Measurements from ENCODE around the gene IPO13.

The IPO13 gene

DNA sequence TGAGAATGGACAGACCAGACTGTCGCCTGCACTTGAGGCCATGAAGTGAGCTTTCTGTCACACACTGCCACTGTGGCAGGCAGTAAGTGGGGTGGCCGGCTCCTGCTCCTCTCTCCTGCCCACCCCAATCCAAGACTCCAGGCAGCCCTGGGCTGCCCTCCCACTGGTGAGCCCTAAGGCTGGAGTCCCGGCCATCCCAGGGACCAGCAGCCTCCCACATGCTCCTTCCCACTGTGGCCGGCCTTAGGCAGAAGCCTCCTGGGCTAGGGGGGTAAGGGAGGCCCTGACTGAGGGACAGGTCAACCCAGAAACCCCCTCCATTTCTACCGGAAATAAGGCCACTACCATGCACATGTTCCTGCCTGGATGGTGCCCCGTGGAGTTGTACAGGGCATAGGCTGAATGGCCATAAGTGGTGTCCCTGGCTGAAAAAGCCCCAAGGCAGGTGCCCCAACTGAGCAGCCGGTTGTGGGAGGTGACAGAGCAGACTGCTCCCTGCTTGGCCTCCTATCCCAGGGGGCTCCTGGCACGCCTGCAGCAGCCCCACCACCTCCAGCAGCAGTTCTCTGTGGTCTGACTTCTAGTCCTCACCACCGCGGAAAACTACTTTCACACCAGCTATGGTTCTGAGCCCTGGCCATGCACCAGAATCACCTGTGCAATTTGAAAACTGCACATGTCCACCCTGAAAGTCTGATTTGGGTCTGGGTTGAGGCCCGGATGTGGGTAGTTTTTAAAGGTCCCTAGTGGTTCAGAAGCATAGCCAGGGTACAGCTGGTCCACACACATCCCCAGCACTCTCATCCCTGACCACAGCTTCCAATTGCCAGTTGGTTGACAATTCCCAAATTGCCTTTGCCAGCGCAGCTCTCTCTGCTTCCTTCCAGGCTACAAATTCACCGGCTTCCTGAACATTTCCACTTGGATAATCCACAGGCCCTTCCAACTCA, 14.8 kb upstream of the IPO13 start:
- DNase-seq (ENCODE audit: extremely low read depth, insufficient read length), result no peak
- H3K36me3 ChIP-seq (ENCODE audit: control insufficient read depth, insufficient read depth, low read length), result no peaks in the 10 kb centered on the region
- TF ChIP-seq, protein P1, sequence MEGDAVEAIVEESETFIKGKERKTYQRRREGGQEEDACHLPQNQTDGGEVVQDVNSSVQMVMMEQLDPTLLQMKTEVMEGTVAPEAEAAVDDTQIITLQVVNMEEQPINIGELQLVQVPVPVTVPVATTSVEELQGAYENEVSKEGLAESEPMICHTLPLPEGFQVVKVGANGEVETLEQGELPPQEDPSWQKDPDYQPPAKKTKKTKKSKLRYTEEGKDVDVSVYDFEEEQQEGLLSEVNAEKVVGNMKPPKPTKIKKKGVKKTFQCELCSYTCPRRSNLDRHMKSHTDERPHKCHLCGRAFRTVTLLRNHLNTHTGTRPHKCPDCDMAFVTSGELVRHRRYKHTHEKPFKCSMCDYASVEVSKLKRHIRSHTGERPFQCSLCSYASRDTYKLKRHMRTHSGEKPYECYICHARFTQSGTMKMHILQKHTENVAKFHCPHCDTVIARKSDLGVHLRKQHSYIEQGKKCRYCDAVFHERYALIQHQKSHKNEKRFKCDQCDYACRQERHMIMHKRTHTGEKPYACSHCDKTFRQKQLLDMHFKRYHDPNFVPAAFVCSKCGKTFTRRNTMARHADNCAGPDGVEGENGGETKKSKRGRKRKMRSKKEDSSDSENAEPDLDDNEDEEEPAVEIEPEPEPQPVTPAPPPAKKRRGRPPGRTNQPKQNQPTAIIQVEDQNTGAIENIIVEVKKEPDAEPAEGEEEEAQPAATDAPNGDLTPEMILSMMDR (IDR thresholded peaks at IDR 0.05; ENCODE audit: insufficient read depth, low read length, poor library complexity, severe bottlenecking), result no peak
- H3K27me3 ChIP-seq (replicated peaks; ENCODE audit: control insufficient read depth, insufficient read depth, low read length), result no peaks in the 10 kb centered on the region
- H3K4me3 ChIP-seq (replicated peaks; ENCODE audit: low read depth, low read length), result no peak overlapping the region

DNA sequence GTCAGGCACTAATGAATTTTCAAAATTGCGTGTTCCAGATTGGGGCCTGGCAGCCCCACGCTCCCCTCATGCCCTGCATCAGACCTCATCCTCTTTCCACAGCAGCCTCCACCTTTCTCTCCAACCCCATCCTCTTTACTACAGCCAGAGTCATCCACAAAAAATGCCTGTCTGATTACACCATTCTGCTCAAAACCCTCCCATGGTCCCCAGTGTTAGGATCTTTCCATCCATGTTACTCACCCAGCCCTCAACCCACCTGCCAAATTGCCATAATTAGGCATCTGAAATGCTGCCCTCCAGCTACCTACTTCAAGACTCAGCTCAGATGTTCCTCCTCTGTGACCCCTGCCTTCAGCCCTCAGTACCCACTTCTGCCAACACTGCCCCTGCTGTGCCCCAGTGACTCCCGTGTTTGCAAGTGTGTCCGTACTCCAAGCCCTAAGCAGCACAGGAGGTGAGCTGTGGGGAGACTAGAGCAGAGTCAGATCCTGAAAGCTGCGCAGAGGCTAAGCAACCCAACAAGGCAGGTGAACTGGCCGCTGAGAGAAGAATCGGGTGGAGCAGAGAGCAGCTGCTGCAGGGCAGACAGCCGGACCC, 13.9 kb upstream of the IPO13 start:
- TF ChIP-seq, protein P1 (IDR thresholded peaks at IDR 0.05; ENCODE audit: insufficient read depth, low read length, poor library complexity, severe bottlenecking), result no peak

DNA sequence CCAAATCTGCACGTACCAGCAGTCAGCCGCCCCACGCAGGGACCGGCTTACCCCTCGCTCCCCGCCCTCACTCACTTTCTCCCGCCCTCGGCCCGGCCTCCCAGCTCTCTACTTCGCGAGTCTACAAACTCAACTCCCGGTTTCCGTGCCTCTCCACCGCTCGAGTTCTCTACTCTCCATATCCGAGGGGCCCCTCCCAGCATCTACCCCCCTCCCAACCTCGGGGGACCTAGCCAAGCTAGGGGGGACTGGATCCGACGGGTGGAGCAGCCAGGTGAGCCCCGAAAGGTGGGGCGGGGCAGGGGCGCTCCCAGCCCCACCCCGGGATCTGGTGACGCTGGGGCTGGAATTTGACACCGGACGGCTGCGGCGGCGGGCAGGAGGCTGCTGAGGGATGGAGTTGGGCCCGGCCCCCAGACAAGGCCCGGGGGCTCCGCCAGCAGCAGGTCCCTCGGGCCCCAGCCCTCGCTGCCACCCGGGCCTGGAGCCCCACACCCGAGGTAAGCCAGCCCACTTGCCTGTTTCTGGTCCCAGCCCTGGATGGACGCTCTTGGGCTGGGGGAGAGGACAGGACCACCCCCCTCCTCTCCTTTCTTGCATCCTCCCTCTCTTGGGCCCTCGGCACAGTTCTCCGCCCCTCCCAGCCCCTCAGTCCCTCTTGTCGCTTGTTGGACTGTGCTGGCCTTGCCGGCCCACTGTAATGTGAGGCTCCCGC, 13.2 kb upstream of the IPO13 start, which contains the start of gene ARTN:
Gene ARTN (plus strand): TSS at position 416 of the 715 bp plus-strand sequence. CDS start 1,856 bp downstream, outside the sequence.
- TF ChIP-seq, protein P1 (IDR thresholded peaks at IDR 0.05; ENCODE audit: insufficient read depth, low read length, poor library complexity, severe bottlenecking), result no peak
- no peak for DNase-seq (ENCODE audit: extremely low read depth, insufficient read length)
- peak within 1 kb of the TSS; percentile 10 for H3K4me3 ChIP-seq (replicated peaks; ENCODE audit: low read depth, low read length)
- H3K36me3 ChIP-seq (ENCODE audit: control insufficient read depth, insufficient read depth, low read length), result no peaks in the 10 kb centered on the region; the same call in 1 of the 2 replicates
- H3K27me3 ChIP-seq (replicated peaks; ENCODE audit: control insufficient read depth, insufficient read depth, low read length), result no peaks in the 10 kb centered on the region

More for the DNA sequence above, 13.9 kb upstream of the IPO13 start:
- no peak for DNase-seq (ENCODE audit: extremely low read depth, insufficient read length)
- Histone ChIP-seq H3K27me3 (replicated peaks; ENCODE audit: control insufficient read depth, insufficient read depth, low read length) (no peaks in the 10 kb centered on the region), H3K36me3 (ENCODE audit: control insufficient read depth, insufficient read depth, low read length) (no peaks in the 10 kb centered on the region; the same call in 1 of the 2 replicates), H3K4me3 (replicated peaks; ENCODE audit: low read depth, low read length) (no peak overlapping the region; the same call in 1 of the 2 replicates)

DNA sequence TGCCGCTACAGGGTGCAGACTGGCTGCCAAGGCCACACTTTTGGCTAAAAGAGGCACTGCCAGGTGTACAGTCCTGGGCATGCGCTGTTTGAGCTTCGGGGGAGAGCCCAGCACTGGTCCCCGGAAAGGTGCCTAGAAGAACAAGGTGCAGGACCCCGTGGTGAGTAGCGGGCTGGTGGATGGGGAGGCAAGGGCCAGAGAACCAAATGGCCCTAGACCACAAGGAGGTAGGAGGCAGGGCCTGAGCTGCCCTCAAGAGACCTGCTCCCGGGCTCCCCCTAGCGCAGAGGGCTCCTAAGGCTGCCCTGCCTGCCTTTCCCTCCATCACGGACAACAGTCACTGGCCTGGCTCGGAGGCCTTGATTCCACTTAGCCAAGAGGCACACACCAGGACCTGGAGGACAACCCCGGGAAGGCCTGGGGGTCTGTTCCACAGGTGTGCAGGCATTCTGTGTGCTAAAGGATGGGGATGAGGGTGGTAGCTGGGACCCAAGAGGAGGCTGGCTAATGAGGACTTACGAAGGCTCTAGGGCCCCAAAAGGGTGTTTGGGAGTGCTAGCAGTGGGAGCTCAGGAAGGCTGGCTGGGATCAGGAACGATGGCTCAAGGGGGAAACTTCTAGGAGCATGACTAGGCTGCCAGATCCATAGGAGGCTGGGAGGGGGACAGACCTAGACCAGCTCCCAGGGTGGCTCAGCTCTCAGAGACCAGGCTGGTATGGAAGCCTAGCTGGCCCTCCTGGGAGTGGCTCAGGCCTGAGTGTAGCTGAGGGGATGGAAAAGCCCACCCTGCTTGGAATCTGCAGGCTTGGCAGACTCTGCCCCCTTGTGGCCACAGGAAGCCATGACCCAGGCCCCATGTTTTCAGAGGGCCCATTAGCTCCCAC, 12.4 kb upstream of the IPO13 start:
- Histone ChIP-seq H3K27me3 (replicated peaks; ENCODE audit: control insufficient read depth, insufficient read depth, low read length) (no peaks in the 10 kb centered on the region), H3K4me3 (replicated peaks; ENCODE audit: low read depth, low read length) (no peak overlapping the region; the same call in 1 of the 2 replicates), H3K36me3 (ENCODE audit: control insufficient read depth, insufficient read depth, low read length) (no peaks in the 10 kb centered on the region; the same call in 1 of the 2 replicates)
- peak; percentile 51 for DNase-seq (ENCODE audit: extremely low read depth, insufficient read length)
- TF ChIP-seq, protein P1 (IDR thresholded peaks at IDR 0.05; ENCODE audit: insufficient read depth, low read length, poor library complexity, severe bottlenecking), result peak; percentile 97

DNA sequence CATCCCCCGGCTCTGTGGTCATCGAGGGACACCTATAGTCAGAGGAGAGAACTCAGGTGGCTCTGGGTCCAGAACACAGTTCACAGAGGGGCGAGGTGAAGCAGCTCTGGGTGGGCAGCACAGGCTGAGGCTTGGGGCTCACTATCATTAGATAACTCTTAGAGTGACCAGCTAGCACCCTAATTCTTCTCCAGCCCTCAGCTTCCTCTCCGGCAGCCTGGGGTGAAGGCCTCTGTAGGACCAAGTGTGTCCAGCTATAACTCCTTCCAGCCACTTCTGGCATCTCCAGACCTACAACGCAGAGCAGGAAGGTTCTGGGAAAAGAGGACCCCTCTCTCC, 11.8 kb upstream of the IPO13 start:
- H3K36me3 ChIP-seq (ENCODE audit: control insufficient read depth, insufficient read depth, low read length), result no peaks in the 10 kb centered on the region; the same call in 1 of the 2 replicates
- TF ChIP-seq, protein P1 (IDR thresholded peaks at IDR 0.05; ENCODE audit: insufficient read depth, low read length, poor library complexity, severe bottlenecking), result no peak
- no peak overlapping the region for H3K4me3 ChIP-seq (replicated peaks; ENCODE audit: low read depth, low read length)
- no peak for DNase-seq (ENCODE audit: extremely low read depth, insufficient read length)
- no peaks in the 10 kb centered on the region for H3K27me3 ChIP-seq (replicated peaks; ENCODE audit: control insufficient read depth, insufficient read depth, low read length)
